COLO829 (cell line): ENCODE data around the gene TUBA3D.
"Not testable (repeated sequence)": the region's sequence is repeated elsewhere in the genome, so short reads cannot be mapped to it uniquely, and the experiment has no call there.

ENCODE experiments used
- DNase-seq: peaks from one replicate; pipeline ENCODE4 v3.0.0; 2012; ENCODE audit warnings: low spot score

TUBA3D gene

DNA sequence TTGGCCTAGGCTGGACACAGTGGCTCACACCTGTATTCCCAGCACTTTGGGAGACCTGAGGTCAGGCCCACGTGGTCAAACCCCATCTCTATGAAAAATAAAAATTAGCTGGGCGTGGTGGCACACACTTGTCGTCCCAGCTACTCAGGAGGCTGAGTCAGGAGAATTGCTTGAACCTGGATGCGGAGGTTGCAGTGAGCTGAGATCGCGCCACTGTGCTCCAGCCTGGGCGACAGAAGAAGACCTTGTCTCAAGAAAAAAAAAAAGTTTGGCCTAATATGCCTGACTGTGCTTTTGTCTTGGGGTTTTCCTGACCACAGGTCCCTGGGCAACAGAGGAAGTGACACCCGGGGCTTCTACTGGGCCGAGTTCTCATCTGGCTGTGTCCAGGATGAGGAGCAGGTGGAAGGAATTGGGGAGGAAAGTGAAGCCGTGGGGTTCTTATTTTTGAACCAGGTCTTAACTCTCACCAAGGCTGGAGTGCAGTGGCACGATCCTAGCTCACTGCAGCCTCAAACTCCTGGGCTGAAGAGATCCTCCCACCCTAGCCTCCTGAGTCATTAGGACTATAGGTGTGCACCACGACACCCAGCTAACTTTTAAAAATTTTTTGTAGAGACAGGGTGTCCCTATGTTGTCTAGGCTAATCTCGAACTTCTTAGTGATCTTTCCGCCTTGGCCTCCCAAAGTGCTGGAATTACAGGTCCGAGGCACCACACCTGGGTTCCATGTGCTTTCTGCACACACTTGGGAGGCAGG lies 38.7 kb downstream of the TUBA3D start:
- not testable (repeated sequence) for DNase-seq

GRCh38 chr2:131515235-131515634 lies 39.3 kb downstream of the TUBA3D start:
- not testable (repeated sequence) for DNase-seq

DNA sequence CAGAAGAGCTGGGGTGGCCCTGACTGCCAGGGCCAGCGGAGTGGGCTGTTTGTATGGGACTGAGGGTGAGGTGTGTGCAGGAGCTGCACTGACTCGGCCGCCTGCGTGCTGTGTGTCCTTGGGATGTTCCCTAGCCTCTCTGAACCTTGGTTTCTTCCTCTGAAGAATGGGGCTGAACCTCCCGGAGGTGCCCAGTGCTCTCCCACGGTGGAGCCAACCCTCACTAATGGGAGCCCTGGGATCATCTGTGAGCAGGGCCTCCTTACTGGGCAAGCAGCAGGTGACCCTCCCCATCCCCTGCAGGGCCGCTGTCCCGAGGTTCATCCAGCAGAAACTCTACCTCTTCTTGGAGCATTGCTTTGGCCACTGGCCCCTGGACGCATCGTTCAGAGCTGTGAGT lies 40.1 kb downstream of the TUBA3D start:
- no peak for DNase-seq

DNA sequence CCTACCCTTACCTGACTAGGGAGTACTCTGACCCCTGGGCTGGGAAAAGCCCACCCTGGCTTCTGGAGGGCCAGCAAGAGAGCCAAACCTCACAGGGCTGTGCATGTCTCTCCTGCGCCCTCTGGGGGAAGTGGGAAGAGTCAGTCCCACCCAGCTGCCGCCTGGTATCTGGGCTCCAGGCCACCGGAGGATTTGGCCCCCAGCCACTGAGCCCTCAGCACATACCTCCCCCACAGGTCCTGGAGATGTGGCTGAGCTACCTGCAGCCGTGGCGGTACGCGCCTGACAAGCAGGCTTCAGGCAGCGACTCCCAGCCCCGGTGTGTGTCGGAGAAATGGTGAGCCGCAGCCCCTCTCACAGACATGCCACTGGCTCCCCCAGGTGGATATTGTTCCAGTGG lies 40.7 kb downstream of the TUBA3D start:
- not testable (repeated sequence) for DNase-seq

DNA sequence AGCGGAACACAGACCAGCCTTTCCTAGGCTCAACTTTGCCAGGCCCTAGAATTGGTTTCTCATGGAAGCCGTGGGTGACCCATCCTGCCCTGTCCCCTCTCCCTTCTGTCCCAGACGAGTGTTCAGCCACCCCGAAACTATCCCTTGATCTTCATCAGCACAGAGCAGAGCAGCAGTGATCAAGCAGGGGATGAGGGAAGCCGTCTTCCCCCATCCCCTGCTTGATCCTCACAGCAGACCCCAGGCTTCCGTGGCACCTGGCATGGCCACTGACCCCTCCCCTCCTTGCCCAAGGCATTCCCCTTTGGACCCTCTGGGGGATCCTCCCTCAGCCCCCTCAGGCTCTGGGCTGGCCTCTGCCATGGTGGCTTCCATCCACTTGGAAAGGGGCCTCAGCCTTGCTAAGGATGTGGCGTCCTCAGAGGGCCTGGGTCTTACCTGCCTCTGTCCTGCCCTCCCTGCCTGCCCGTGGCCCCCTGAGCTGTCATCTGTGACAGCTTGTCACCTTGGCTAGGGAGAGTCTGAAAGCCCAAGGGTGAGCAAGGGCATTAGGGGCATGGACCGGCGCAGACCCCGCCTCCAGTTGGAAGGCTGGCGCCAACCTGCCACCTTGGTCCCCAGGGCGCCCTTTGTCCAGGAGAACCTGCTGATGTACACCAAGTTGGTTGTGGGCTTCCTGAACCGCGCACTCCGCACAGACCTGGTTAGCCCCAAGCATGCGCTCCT lies 41.4 kb downstream of the TUBA3D start:
- no peak for DNase-seq

GRCh38 chr2:131517856-131518255 lies 41.9 kb downstream of the TUBA3D start:
- not testable (repeated sequence) for DNase-seq

- not testable (repeated sequence) for DNase-seq
Measured at GRCh38 chr2:131518531-131518930, 42.6 kb downstream of the TUBA3D start.

GRCh38 chr2:131519466-131519865 lies 43.5 kb downstream of the TUBA3D start:
- DNase-seq = no peak

DNA sequence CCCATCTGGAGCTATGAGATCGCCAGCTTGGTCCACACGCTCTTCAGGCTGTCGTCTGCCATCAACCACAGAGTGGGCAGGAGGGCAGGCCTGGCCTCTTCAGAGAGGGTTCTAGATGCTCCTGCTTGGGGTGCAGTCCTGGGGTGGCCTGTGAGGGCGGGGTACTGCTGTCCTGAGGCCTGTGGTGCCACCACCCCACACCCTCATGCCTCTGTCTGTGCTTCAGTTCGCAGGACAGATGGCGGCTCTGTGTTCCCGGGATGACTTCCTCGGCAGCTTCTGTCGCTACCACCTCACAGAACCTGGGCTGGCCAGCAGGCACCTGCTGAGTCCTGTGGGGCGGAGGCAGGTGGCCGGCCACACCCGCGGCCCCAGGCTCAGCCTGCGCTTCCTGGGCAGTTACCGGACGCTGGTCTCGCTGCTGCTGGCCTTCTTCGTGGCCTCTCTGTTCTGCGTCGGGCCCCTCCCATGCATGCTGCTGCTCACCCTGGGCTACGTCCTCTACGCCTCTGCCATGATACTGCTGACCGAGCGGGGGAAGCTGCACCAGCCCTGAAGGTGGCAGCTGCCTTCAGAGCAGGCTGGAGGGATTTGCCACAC lies 44.1 kb downstream of the TUBA3D start:
- DNase-seq = not testable (repeated sequence)

DNA sequence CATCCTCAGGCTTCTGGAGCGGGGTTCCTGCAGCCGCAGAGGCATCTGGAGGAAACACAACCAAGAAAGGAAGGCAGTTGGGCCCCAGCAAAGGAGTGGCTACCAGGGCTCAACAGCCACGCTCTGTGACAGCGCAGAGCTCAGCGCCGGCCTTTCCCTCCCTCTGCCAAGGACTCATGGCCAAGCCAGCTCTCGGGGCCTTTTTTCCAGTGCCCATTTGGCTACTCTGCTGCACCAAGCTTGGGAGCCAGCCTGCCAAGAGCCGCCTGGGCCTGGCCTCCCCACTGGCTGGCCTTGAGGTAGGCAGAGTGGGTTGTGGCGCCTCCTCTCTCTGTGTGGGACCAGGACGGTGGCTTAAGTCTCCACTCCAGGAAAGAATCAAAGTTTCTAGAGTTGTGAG lies 44.6 kb downstream of the TUBA3D start:
- no peak for DNase-seq

DNA sequence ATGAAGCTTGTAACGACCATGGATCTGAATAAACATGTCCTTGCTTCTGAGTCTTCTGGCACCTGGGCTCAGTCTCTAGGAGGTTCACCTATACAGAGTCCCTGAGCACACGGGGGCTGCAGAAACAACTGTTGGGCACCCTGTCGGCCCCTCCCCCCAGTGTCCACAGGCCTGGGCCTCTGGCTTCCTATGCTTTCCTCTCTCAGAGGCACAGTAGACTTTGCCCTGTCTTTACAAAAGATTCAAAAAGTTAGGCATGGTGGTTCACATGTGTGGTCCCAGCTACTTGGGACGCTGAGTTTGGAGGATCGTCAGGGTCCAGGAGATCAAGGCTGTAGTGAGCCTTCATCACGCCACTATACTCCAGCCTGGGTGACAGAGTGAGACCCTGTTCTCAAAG lies 45.6 kb downstream of the TUBA3D start:
- DNase-seq = not testable (repeated sequence)

- no peak for DNase-seq
Measured at GRCh38 chr2:131521961-131522781, 46.3 kb downstream of the TUBA3D start.

DNA sequence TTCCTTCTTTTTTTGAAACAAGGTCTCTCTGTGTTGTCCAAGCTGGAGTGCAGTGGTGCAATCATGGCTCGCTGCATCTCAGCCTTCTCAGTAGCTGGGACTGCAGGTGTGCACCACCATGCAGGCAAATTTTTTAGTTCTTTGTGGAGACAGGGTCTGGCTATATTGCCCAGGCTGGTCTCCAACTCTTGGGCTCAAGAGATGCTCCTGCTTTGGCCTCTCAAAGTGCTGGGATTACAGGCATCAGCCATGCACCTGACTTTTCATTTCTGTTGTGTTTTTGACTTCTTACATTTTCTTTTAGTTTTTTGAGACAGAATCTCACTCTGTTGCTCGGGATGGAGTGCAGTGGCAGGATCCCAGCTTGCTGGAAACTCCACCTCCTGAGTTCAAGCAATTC lies 49.3 kb downstream of the TUBA3D start:
- not testable (repeated sequence) for DNase-seq

GRCh38 chr2:131527131-131528001 lies 51.4 kb downstream of the TUBA3D start, which contains the start of gene CCDC74A:
Gene CCDC74A (plus strand): TSS chr2:131527888. CDS start chr2:131527971, 83 bp downstream.
- DNase-seq = not testable (repeated sequence)

GRCh38 chr2:131528981-131529863 lies 53.3 kb downstream of the TUBA3D start:
- DNase-seq = not testable (repeated sequence)

- not testable (repeated sequence) for DNase-seq
Measured at GRCh38 chr2:131529864-131530445, 54.0 kb downstream of the TUBA3D start.

- not testable (repeated sequence) for DNase-seq
Measured at GRCh38 chr2:131530626-131531344, 54.9 kb downstream of the TUBA3D start.

- DNase-seq = not testable (repeated sequence)
Measured at GRCh38 chr2:131531547-131532185, 55.7 kb downstream of the TUBA3D start.
